Measurements from ENCODE around the gene BAZ1B.

Gene BAZ1B

GRCh38 chr7:73466112-73466511, 56.0 kb downstream of the BAZ1B start:
- no peak for ATAC-seq

GRCh38 chr7:73463966-73464365, 58.1 kb downstream of the BAZ1B start:
- no peak for ATAC-seq
- TF ChIP-seq ZNF565 (CRISPR knock-in tag; conservative IDR thresholded peaks at IDR 0.05; ENCODE audit: low read depth), result no peak
- no peak for TF ChIP-seq CSRNP3 (CRISPR knock-in tag; IDR thresholded peaks at IDR 0.05)
- TF ChIP-seq OSR1 (CRISPR knock-in tag; IDR thresholded peaks at IDR 0.05), result no peak
- TF ChIP-seq ZNF70 (CRISPR knock-in tag; IDR thresholded peaks at IDR 0.05), result no peak

More at GRCh38 chr7:73466112-73466511, 56.0 kb downstream of the BAZ1B start:
- no peak for TF ChIP-seq ARNTL (CRISPR knock-in tag; IDR thresholded peaks at IDR 0.05; ENCODE audit: borderline replicate concordance, low read depth)
- no peak for TF ChIP-seq BACH2 (CRISPR knock-in tag; IDR thresholded peaks at IDR 0.05; ENCODE audit: borderline replicate concordance)
- TF ChIP-seq GLIS3 (CRISPR knock-in tag; IDR thresholded peaks at IDR 0.05), result no peak
- no peak for TF ChIP-seq TSHZ2 (CRISPR knock-in tag; IDR thresholded peaks at IDR 0.05)
- TF ChIP-seq TCF4 (CRISPR knock-in tag; IDR thresholded peaks at IDR 0.05; ENCODE audit: borderline replicate concordance), result no peak
- no peak for TF ChIP-seq ZNF8 (CRISPR knock-in tag; IDR thresholded peaks at IDR 0.05)
- no peak for TF ChIP-seq CREB5 (CRISPR knock-in tag; IDR thresholded peaks at IDR 0.05; ENCODE audit: low read depth)

- TF ChIP-seq POU6F1 (CRISPR knock-in tag; IDR thresholded peaks at IDR 0.05; ENCODE audit: borderline replicate concordance, low read depth) (no peak), PPARA (CRISPR knock-in tag; IDR thresholded peaks at IDR 0.05; ENCODE audit: borderline replicate concordance) (no peak), ZC3H10 (CRISPR knock-in tag; IDR thresholded peaks at IDR 0.05) (no peak), TCF4 (CRISPR knock-in tag; IDR thresholded peaks at IDR 0.05; ENCODE audit: borderline replicate concordance) (no peak), ESRRG (CRISPR knock-in tag; IDR thresholded peaks at IDR 0.05) (no peak), SNAI2 (CRISPR knock-in tag; IDR thresholded peaks at IDR 0.05) (no peak), GLIS3 (CRISPR knock-in tag; IDR thresholded peaks at IDR 0.05) (no peak), RARB (CRISPR knock-in tag; IDR thresholded peaks at IDR 0.05) (no peak), CSDC2 (CRISPR knock-in tag; IDR thresholded peaks at IDR 0.05) (no peak), CSRNP3 (CRISPR knock-in tag; IDR thresholded peaks at IDR 0.05) (no peak)
- no peak for ATAC-seq
Measured at GRCh38 chr7:73463260-73463659, 58.8 kb downstream of the BAZ1B start.

- ATAC-seq, result no peak
- TF ChIP-seq ZFP3 (CRISPR knock-in tag; IDR thresholded peaks at IDR 0.05) (no peak), ZC3H10 (CRISPR knock-in tag; IDR thresholded peaks at IDR 0.05) (no peak), ZFP30 (CRISPR knock-in tag; IDR thresholded peaks at IDR 0.05) (no peak), TOX (CRISPR knock-in tag; IDR thresholded peaks at IDR 0.05; ENCODE audit: borderline replicate concordance) (no peak), TSHZ2 (CRISPR knock-in tag; IDR thresholded peaks at IDR 0.05) (no peak), ISL1 (CRISPR knock-in tag; IDR thresholded peaks at IDR 0.05) (no peak), POU6F1 (CRISPR knock-in tag; IDR thresholded peaks at IDR 0.05; ENCODE audit: borderline replicate concordance, low read depth) (no peak)
Measured at GRCh38 chr7:73461782-73462285, 60.3 kb downstream of the BAZ1B start.

Measured in SK-N-SH treated with all-trans-retinoic acid at 6 μM for 48 hours (cell line).